OCI-LY3 (cell line): ENCODE data around the gene DTX1.

Experiments used
- EZH2phosphoT487 ChIP-seq: fragments of 200-600 bp; shearing (Covaris generic); IDR thresholded peaks from 2 replicates; pipeline ENCODE4 v1.6.1; 2018; ENCODE audit warnings: antibody characterized with exemption, mixed run types, low read depth
- TF ChIP-seq, protein P1 (sequence below): fragments of 200-600, 300-600 bp; sonication (generic); IDR thresholded peaks from 2 replicates; pipeline ENCODE4 v1.5.1; 2014; ENCODE audit warnings: antibody characterized with exemption, low read length, low read depth

DNA sequence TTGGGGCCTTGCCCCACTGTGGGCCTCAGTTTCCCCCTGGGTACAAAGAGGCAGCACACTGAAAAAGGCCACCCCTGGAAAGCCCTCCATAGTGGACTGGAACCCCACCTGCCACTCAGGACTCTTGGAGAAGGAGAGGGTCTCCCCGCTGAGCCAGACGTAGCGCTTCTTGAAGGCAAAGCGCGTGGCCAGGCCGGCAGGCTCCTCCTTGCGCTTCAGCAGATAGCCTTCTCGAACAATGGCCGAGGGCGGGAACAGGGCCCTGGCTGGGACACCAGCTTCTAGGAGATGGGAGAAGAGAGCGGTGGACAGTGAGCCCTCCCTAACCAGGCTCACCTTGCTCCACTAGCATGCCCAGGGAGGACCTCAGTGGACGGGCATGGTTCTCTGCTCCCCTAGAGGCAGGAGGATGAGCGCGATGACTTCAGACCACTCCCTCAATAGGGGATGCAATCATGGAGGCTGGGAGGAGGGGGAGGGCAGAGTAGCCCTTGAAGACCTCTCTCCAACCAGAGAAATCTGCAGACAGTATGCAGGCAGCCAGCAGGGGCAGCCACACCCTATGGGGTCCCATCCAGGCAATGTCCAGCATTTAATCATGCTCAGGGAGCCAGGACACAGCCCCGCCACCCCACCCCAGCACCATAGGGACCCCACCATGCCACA, 49.2 kb downstream of the DTX1 start:
- TF ChIP-seq, protein P1, sequence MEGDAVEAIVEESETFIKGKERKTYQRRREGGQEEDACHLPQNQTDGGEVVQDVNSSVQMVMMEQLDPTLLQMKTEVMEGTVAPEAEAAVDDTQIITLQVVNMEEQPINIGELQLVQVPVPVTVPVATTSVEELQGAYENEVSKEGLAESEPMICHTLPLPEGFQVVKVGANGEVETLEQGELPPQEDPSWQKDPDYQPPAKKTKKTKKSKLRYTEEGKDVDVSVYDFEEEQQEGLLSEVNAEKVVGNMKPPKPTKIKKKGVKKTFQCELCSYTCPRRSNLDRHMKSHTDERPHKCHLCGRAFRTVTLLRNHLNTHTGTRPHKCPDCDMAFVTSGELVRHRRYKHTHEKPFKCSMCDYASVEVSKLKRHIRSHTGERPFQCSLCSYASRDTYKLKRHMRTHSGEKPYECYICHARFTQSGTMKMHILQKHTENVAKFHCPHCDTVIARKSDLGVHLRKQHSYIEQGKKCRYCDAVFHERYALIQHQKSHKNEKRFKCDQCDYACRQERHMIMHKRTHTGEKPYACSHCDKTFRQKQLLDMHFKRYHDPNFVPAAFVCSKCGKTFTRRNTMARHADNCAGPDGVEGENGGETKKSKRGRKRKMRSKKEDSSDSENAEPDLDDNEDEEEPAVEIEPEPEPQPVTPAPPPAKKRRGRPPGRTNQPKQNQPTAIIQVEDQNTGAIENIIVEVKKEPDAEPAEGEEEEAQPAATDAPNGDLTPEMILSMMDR: no peak
- no peak for TF ChIP-seq EZH2phosphoT487
